ENCODE measurements around the gene CREB3L2. TPM values are rescaled to one million over a fixed set of nuclear protein-coding genes. Genes with fewer than 3 reads are reported as not detected.

Gene CREB3L2
- total and polyA plus RNA-seq, 2 of the 4 experiments (the other 2 are of a cell fraction): 42.3 to 57.9 TPM

DNA sequence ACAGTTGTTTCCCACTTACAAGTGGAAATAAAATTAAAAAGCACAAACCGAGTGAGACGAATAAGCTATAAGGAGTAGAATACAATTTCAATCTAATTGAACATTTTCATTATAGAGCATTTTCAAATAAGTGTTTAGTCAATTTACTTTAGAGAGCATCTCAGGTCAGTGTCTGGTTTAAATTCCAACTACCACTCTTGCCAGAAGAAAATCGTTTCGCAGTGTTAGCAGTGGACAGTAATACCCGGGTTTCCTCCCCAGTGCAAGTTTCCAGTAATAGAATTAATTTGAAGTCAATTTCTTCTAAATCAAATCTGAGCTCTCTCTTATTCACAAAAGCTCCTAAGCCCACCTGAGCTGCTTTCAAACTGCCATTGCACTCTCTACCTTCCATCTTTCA is 45.7 kb downstream of the CREB3L2 start:
- no peak for ATAC-seq (ENCODE audit: low read depth)
- no peak overlapping the region for H2AK5ac ChIP-seq (ENCODE audit: low read depth, low read length)
- no peaks in the 10 kb centered on the region for H3K27me3 ChIP-seq (ENCODE audit: control insufficient read depth, insufficient read depth, low read length)
- H3K18ac ChIP-seq (ENCODE audit: low read depth, low read length): no peak overlapping the region
- peaks cover 80% of the 10 kb centered on the region for H4K20me1 ChIP-seq (ENCODE audit: insufficient read depth, low read length)
- TF ChIP-seq CHD1 (IDR thresholded peaks at IDR 0.05; ENCODE audit: low read depth, low read length) (no peak), RFX5 (IDR thresholded peaks at IDR 0.05; ENCODE audit: low read depth, low read length) (no peak), SMC3 (IDR thresholded peaks at IDR 0.05; ENCODE audit: low read depth, low read length) (no peak), RAD21 (IDR thresholded peaks at IDR 0.05; ENCODE audit: low read length) (no peak)
- intact Hi-C loops (cut with micrococcal nuclease) (no loop called here), in situ Hi-C loops (cut with MboI; ENCODE audit: low sequenced_read_pairs) (no loop called here), dilution Hi-C loops (cut with HindIII; ENCODE audit: low sequenced_read_pairs, unreplicated experiment) (no loop called here)
- no peak overlapping the region for H3K23ac ChIP-seq (ENCODE audit: low read depth, low read length)
- H3K9me1 ChIP-seq (ENCODE audit: insufficient read depth, low read length): peaks cover 36% of the 10 kb centered on the region
- H4K8ac ChIP-seq (ENCODE audit: low read depth in 2 of 2, low read length in 2 of 2): no peak overlapping the region
- ChIA-PET CTCF (interaction anchor here (0.8 kb wide), 1 partner anchor 17 kb away, joined by 3 read pairs; no protein-coding TSS in a partner anchor), POLR2A (ENCODE audit: unreplicated experiment) (no interaction called here)
- no peak overlapping the region for H2BK5ac ChIP-seq (ENCODE audit: low read depth, low read length, poor library complexity, severe bottlenecking)
- peaks cover 25% of the 10 kb centered on the region for H3K4me1 ChIP-seq (ENCODE audit: control insufficient read depth, insufficient read depth, low read length)
- no TSS peak for BruUV-seq (replicated peaks)
- no peak overlapping the region for H2AK9ac ChIP-seq (replicated peaks; ENCODE audit: low read depth, low read length, poor library complexity)
- no peak overlapping the region for H2AFZ ChIP-seq (replicated peaks; ENCODE audit: low read length, poor library complexity)
- no CpG with 5 or more reads among the region's 5 CpGs for WGBS, 2 experiments (ENCODE audit: extremely low coverage in 2 of 2, insufficient read length in 1 of 2)
- no peak overlapping the region for H3K4me2 ChIP-seq (ENCODE audit: low read depth, low read length)
- H2BK20ac ChIP-seq (ENCODE audit: low read depth, low read length): no peak overlapping the region
- no peak overlapping the region for H3K27ac ChIP-seq (ENCODE audit: insufficient read depth, low read length)
- H3K14ac ChIP-seq (replicated peaks; ENCODE audit: low read depth, low read length): no peak overlapping the region
- DNase-seq: no peak
- no peak overlapping the region for H4K5ac ChIP-seq (ENCODE audit: low read depth, low read length)
- 0 out of 3 replicates have a peak overlapping the region, but pooled peaks have one; percentile 16 for H2BK15ac ChIP-seq (ENCODE audit: low read depth, low read length)
- no peak overlapping the region for H3K56ac ChIP-seq (ENCODE audit: extremely low read depth, insufficient read depth, low read length)
- H3K9me3 ChIP-seq (ENCODE audit: control insufficient read depth, insufficient read depth, low read length): no peaks in the 10 kb centered on the region
- H2BK120ac ChIP-seq (ENCODE audit: low read depth, low read length): no peak overlapping the region
- H3K4ac ChIP-seq (ENCODE audit: low read depth, low read length): no peak overlapping the region
- no peak overlapping the region for H3K4me3 ChIP-seq (ENCODE audit: insufficient read depth, low read depth, low read length)
- peaks cover 6% of the 10 kb centered on the region; the same call in 1 of the 2 replicates for H3K36me3 ChIP-seq (ENCODE audit: control insufficient read depth, insufficient read depth, low read length)
- H4K91ac ChIP-seq (ENCODE audit: insufficient read depth, low read depth, low read length): no peak overlapping the region
- peaks cover 36 to 88% of the 10 kb centered on the region in 2 experiments for H3K79me1 ChIP-seq (ENCODE audit: low read depth in 1 of 2, low read length in 2 of 2)
- H3K9ac ChIP-seq (ENCODE audit: low read depth, low read length): no peak overlapping the region
